NCI-H1694 (cell line): Measurements from ENCODE around the gene GNG12.

Experiments used
- DNase-seq: peaks from one replicate; lab custom pipeline; 2025; lab: John Stamatoyannopoulos, UW

GNG12 gene

DNA sequence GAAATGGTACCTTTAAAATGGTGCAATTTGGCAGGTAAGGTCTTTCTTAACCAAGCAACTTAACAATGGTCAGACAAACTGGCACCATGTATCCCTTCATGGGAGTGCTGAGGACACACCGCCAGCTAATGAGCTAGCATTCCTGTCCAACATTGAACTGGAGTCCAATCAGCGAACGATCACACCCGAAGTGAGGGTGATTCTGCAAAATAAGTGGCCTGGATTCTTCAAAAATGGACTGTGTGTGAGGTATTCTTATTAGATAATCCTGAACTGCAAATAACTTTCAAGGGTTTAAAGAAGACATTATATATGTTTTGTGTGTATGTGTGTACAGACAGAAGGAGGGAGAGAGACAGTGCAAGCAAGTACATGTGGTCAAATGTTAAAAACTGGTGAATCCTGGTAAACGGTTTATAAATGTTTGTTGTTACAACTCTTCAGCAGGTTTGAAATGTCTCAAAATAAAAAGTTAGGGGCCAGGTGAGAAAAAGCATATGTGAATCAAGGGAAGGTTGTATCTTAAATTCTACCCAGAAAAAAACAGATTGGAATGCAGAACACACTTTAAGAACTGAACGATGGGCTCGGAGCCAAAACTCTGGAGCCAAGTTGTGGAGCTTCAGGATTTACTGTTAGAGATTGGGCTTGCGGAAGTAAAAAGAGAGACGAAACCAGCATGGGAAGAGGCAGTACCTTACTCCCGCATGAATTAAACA is 127.4 kb downstream of the GNG12 start:
- no peak for DNase-seq

DNA sequence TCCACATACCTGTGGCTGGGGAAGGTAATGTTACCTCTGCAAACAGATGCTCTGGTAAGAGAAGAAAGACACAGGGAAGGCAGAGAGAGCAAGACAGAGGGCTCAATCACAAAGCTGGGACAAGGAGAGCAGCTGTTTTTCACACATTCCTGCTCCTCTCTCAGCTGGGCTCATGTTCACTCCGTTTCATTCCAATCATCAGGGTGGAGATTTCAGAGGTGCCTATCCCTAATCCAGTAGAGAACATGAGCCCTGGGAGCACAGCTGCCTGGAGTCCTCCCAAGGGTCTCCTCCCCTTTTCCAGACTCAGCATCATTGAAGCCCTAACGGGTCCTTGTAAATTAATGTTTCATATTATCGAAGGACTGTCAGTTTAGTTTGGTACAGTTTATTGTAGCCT is 128.9 kb downstream of the GNG12 start:
- DNase-seq, result no peak

DNA sequence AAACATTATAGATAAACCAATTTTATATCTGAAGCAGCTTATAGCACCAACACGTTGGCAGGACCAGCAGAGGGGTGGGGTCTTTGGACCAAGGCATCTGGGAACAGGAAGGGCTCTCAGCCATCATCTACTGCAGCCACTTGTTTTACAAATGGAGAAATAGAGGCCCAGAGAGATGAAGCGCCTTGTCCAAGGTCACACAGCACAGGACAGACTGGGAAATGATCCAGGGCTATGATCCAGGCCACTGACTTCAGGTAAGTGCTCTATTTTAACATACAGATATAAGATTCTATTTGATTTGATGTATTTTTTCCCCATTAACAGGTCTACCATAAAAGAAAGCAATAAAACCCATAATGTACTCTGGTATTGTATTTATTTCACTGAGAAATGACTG is 131.4 kb downstream of the GNG12 start:
- DNase-seq, result no peak

DNA sequence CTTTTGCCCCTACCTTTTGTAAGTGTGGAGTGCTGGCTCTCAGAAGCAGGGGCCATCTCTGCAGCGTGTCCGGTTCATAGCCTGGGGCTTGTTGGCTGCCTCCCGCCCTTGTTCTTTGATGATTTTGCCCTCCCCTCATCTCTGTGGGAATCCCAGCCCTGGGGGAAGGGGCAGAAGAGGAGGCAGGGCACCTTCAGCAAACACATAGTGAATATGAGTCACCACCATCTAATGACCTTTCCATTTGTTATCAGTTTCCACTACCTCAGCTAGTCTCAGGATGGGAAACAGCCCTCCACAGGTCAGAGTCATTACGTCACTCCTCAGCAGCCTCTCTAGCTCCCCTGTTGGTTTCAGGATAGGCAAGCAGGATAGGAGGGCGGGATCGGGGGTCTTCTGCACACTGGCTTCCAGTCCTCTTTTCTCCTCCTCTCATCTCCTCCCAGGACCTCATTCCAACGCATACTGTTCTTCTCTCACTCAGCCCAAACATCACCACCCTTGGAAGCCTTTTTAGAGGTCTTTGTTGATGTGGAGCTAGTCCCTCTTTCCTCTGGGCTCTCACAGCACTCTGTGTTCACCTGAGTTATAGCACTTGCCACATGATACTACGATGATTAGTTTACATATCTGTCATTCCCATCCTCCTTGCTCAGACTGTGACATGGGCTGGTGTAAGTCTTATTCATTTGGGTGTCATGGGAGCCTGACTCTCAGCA is 132.4 kb downstream of the GNG12 start:
- DNase-seq, result no peak

DNA sequence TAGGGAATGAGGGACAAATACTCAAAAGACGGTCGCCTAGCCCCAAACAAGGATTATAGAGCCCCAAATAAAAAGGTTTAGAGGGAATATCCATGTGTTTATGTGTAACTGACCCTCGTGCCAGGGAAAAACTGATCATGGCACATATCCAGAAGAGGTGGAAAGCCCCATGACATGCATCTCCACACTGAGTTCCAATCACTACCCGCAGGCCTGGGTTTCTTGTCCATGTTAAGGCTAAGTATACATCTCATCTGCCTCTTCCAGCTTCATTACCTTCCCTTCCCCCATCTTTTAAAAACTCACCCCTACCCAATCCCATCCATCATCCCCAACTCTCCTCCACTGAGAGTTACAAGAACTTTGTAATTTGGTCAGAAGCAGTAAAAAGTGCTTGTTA is 133.0 kb downstream of the GNG12 start:
- no peak for DNase-seq

DNA sequence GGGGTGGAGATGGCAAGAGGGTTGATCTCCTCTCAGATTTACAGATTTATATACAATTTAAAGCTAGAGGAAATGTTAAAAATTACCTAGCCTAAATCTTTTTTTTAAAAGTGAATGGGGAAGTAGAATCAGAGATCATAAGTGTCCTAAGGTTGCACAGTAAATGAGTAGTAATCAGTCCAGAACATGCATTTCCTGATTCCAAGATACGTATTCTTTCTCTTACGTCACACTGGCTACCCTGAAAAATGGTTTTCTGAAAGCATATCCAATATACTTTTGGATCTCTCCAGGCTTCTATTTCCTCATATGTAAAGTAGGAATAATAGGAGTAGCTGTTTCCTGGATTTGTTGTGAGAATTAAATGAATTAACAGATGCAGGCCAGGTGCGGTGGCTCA is 136.6 kb downstream of the GNG12 start:
- no peak for DNase-seq

DNA sequence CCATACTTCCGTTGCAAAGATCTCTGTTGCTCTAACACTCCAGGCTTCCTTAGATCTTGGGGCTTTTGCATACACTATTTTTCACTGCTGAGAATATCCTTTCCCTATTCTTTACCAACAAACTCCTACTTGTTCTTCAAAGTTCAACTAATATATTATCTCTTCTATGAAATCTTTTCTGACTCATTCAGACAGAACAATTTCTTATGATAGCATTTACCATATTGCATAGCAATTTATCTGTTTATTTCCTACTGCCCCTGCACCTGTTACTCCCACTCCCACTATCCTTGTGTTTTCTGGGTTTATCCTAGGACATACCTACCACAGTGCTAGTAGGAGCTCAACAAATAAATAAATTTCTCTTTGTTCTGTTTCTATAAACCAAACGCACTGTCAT is 137.3 kb downstream of the GNG12 start:
- no peak for DNase-seq

DNA sequence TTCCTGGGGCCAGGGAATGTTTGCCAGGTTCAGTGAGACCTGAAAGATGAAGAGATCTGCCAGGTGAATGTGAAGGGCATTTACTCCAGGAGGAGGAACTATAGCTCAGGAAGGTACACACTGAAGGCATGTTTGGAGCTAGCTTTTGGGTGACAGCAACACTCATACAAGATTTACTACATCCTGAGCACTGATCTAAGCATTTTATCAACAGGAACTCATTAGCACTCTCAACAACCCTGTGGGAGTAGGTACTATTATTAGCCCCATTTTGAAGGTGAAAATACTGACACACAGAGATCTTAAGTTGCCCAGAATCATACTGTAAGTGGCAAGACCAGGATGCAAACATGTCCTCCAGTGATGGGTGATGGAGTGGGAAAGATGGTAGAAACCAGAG is 141.6 kb downstream of the GNG12 start:
- DNase-seq, result no peak

DNA sequence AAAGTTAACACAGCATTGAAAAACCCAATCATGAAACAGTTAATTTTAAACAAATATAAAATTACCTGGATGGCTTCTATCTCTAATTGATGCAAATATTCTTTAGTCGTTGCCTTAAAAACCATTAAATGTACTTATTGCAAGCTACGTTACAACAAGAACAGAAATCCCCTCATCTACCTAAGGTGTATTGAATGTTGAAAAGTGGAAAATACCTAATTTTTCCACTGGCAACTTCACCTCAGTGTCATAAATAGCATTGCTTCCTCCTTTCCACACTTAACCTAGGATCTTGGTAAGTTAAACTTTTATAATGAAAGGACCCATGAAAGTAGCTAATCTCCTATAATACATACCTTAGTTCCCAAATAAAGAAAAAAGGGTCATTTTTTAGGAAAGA is 142.9 kb downstream of the GNG12 start:
- DNase-seq, result no peak

DNA sequence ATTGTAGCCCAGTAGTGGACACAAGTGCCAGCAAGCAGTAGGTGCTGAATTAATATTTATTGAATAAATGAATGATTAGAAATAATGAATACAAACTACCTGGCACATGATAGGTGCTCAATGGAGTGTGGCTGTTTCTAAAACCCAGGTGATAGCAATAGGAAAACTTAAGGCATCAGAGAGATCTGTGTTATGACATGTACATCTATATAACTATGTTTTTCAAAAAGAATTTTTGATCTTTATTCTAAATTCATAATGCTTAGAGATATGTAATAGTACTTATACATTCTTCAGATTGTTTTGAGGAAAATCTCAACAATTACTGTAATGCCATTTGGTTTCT is 143.3 kb downstream of the GNG12 start:
- DNase-seq, result no peak

DNA sequence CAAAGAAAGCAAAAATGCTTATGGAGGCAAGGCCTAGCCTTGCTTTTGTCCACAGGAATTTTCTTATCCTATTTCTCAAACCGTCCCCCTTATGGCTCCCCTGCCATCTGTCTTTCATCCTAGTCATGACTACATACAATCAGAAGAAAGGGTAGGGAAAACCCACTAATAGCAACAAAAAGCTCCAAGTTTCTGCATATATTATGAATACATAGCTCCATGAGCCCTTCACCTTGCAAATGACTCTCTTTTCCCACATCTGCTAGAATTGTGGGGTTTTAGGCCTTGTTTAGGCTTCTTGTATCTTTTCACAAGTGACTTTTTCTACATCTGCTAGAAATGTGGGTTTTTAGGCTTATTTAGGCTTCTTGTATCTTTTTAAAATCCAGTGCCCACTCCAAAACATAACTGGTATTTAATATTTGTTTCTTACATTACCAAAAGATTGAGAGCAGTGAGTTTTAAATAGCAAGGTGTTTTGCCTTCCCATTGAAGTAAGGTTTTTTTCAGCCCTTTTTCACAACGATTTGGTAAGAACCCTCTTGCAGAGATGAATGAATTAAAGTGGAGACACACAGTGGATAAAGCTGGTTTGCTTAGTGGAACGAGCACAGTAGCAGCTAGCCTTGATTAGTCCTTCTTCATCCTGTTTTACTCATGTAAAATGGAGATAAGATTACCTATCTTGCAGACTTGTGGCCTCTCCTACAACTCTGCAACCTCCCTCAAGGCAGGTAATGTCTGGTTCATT is 143.8 kb downstream of the GNG12 start:
- no peak for DNase-seq

DNA sequence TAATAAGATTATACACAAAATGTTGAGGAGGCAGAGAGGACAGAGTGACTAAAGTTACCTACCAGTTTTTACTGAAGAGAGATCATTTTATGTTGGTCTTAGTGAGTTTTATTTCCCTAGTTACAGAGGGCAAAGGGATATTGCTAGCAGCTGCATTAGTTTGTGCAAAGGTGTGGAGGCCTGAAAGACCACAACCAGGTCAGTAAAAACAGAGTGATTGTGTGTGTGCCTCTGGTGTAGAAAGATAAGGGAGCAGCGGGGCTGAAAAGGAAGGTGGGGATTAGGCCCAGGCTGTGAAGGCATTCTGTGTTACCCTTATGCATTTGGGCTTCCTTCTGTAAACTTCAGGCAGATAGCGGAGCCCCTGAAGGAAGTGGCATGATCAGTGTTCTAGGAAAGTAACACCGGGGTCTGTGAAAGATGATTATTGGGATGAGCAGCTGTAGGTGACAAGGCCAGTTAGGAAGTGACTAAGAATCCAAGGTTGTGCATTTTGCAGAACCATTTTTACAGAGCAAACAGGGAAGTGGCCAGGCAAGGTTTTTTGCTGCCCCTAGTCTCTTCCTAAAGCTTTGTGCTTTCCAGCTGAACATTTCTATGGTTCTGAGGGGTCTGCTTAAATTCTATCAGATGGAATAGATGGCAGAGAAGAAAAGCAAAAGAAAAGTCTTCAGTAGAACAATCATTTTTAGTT is 144.6 kb downstream of the GNG12 start:
- DNase-seq, result no peak

DNA sequence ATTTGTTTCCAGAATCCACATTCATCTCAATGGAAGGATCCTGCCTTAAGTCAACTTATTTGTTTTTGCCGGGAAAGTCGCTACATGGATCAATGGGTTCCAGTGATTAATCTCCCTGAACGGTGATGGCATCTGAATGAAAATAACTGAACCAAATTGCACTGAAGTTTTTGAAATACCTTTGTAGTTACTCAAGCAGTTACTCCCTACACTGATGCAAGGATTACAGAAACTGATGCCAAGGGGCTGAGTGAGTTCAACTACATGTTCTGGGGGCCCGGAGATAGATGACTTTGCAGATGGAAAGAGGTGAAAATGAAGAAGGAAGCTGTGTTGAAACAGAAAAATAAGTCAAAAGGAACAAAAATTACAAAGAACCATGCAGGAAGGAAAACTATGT is 145.6 kb downstream of the GNG12 start:
- DNase-seq, result no peak

DNA sequence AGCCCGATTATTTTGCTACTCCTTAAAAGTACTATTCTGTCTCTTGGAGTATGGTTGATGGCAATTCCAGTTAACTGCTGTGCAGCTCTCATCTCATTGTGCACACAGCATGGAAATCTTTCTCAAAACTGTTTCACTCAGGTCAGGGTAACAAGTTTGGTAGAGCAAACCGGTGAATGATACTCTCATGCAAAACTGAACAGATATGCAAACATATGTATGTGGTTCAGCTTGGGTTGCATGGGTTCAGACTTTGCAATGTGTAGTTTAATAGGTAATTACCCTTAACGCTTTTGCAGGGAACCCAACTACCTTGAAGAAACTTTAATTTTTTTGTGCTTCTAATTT is 146.1 kb downstream of the GNG12 start:
- DNase-seq, result no peak

DNA sequence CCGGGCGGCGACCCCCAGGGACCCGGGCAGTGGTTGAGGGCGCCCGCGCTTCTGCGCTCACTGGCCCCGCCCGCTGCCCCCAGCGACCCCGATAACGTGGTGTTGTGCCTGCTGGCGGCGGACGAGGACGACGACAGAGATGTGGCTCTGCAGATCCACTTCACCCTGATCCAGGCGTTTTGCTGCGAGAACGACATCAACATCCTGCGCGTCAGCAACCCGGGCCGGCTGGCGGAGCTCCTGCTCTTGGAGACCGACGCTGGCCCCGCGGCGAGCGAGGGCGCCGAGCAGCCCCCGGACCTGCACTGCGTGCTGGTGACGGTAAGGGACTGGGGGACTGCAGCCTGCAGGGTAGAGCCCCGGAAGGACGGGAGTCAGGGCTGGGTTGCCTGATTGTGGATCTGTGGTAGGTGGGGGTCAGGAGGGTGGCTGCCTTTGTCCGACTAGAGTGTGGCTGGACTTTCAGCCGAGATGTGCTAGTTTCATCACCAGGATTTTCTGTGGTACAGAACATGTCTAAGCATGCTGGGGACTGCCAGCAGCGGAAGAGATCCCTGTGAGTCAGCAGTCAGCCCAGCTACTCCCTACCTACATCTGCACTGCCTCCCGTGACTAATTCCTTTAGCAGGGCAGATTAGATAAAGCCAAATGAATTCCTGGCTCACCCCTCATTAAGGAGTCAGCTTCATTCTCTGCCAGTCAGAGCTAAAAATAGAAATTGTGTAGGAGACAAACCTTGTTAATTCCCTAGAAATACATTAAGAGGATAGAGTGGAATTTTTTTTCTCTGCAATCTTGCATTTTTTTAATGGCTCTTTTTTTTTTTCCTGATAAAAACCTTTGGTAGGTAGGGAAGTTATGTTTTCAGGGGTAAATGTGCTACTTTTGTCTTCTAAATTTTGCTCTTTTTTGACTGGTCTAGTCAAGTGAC is 146.7 kb downstream of the GNG12 start:
- DNase-seq, result peak; percentile 90

DNA sequence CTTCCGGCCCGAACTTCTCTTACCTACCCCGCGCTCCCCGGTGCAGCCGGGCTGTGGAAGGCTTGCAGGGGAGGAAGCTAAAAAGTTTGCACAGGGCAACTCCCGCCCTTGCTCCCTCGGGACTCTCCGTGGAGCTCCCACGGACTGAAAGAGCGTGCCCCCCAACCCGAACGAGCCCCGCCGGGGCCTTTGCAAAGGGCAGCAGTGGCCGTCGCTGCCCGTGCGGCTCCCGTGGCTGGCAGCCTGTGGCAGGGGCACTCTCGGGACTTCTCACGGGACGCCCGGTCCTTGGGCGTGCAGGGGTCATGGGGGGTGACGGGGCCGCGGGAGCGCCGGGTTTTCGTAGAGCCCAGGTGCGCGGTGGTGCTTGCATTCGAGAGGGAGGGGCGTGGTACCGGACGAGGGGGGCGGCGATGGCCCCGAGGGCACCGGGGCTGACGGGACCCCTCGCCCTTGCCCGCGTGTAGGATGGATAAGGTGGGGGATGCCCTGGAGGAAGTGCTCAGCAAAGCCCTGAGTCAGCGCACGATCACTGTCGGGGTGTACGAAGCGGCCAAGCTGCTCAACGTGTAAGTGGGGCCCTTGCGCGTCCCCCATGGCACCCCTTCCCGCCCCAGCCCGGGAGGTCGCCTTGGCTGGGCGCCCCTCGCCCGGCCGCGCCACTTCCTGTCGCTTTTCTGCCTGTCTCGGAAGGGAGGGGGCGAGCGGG is 147.6 kb downstream of the GNG12 start:
- DNase-seq, result no peak

DNA sequence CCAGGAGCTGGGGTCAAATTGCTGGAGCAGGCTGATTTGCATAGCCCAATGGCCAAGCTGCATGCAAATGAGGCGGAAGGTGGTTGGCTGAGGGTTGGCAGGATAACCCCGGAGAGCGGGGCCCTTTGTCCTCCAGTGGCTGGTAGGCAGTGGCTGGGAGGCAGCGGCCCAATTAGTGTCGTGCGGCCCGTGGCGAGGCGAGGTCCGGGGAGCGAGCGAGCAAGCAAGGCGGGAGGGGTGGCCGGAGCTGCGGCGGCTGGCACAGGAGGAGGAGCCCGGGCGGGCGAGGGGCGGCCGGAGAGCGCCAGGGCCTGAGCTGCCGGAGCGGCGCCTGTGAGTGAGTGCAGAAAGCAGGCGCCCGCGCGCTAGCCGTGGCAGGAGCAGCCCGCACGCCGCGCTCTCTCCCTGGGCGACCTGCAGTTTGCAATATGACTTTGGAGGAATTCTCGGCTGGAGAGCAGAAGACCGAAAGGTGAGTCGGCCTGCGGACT is 148.2 kb downstream of the GNG12 start, which contains the start of gene GADD45A:
Gene GADD45A, plus strand, starts transcription at position 135 of the 491 bp plus-strand sequence. Its CDS starts 294 bp downstream, at position 429.
- peak; percentile 98 for DNase-seq

DNA sequence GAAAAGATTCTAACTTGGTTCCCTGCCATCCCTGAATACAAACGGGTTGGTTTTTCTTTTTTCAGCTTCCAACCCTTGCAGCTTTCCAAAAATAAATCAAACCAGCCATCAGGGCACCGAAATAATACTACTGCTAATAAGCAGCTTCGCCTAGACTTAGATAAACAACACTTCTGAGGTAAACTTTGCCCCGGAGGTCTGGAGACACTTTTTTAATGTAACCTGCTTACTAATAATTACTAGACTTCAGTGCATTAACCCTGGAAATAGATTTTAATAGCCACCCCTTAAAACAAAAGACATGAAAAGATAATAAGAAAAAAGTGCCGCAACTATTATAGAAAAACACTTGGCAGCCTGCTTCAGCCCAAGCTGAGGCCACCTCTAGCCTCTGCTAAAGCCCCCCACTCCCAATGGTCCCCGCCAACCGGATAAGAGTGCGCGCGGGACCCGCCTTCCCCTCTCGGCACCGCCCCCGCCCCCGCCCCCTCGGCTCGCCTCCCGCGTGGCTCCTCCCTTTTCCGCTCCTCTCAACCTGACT is 148.7 kb downstream of the GNG12 start:
- DNase-seq, result no peak

DNA sequence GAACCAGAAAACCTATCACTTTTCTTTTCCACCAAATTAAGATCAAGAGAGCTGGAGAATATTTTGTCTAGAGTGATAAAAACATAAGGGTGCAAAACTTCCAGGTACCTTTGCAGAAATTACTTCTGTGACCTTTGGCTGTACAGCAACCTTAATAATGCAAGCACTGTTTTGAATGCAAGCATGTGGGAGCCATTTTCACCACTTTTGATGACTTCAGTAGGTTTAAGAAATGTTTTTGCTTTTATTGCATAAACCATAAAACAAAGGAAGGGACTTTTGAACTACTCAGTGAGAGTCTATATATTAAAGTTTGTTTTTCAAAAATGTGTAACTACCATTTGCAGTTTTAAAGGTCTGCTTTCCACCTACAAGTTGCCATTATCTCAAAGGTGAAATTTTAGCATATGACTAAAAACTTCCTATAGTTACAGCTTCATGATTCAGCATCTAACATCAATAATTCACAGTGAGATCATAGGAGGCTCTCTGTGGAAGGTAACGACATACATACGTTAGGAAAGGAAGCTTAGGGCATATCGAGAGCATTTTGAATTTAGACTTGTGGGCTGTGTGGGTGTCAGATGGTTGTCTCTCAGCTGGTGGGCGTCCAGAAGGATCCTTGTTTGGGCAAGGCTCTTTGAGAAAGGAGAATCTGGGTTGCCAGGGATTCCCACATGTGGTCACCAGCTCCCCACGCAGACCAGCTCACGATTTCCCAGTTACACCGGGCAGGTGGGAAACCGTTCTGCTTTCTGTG is 149.3 kb downstream of the GNG12 start:
- DNase-seq, result no peak

DNA sequence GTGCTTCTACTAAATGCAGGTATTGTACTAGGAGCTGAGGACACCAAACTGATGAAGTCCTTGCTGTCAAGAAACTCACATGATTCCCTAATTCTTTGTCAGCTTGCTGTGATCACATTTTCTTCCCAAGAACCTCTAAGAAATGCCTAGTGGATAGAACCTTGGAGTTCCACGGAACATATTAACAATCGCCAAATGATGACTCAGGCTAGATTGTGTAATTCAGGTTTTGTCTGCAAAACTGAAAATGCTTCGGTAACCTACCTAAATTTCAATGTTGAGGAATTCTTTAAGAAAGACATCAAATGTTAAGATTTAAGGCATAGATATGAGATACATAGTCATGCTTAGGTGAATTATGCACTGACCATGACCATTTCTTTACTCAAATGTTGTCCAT is 150.0 kb downstream of the GNG12 start:
- DNase-seq, result no peak
